ENCODE data around the gene TMEM120B.

Gene TMEM120B

DNA sequence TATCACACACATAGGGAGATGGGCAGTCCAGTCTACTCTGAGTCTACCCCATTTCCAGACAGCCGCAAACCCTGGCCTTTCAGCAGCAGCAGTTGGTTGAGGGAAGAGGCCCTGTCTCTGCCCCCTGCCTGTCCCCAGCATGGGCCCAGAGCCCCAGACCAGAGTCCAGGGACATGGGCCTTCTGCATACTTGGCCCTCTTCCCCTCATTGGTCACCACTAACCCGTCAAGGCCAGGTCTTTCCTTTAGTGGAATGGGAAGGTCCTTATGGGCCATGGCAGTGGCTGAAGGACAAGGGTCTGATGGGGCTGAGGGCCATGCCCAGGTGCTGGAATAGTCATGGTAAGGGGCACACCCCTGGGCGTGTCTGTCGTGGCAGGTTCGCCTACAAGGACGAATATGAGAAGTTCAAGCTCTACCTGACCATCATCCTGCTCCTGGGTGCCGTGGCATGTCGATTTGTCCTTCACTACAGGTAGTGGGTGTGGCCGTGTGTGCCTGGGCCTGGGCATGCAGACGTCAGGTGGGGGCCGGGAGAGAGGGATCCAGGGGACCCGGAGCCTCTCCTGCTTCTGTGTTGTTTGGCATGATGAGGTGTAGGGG lies 39.3 kb downstream of the TMEM120B start:
- Histone ChIP-seq H3K4me3 (ENCODE audit: low read depth in 1 of 2, low read length in 2 of 2) (no peak overlapping the region), H3K9me3 (ENCODE audit: insufficient read depth, low read length, severe bottlenecking) (no peaks in the 10 kb centered on the region), H3K27me3 (ENCODE audit: insufficient read depth, low read length, poor library complexity) (no peaks in the 10 kb centered on the region), H3K79me2 (ENCODE audit: insufficient read depth, low read length) (no peaks in the 10 kb centered on the region), H3K27ac (ENCODE audit: low read length) (no peak overlapping the region), H3K36me3 (ENCODE audit: insufficient read depth, low read length) (peaks cover 9% of the 10 kb centered on the region), H2AFZ (ENCODE audit: low read depth, low read length) (no peak overlapping the region), H3K4me1 (ENCODE audit: insufficient read depth, low read length) (peaks cover 8% of the 10 kb centered on the region), H3K9ac (ENCODE audit: low read depth, low read length) (no peak overlapping the region), H3K4me2 (ENCODE audit: insufficient read depth, low read length) (no peak overlapping the region), H4K20me1 (ENCODE audit: insufficient read depth, low read length) (no peaks in the 10 kb centered on the region)
- TF ChIP-seq EZH2 (IDR thresholded peaks at IDR 0.05; ENCODE audit: borderline replicate concordance, low read depth, low read length, severe bottlenecking) = no peak
- TF ChIP-seq, protein P1, sequence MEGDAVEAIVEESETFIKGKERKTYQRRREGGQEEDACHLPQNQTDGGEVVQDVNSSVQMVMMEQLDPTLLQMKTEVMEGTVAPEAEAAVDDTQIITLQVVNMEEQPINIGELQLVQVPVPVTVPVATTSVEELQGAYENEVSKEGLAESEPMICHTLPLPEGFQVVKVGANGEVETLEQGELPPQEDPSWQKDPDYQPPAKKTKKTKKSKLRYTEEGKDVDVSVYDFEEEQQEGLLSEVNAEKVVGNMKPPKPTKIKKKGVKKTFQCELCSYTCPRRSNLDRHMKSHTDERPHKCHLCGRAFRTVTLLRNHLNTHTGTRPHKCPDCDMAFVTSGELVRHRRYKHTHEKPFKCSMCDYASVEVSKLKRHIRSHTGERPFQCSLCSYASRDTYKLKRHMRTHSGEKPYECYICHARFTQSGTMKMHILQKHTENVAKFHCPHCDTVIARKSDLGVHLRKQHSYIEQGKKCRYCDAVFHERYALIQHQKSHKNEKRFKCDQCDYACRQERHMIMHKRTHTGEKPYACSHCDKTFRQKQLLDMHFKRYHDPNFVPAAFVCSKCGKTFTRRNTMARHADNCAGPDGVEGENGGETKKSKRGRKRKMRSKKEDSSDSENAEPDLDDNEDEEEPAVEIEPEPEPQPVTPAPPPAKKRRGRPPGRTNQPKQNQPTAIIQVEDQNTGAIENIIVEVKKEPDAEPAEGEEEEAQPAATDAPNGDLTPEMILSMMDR (IDR thresholded peaks at IDR 0.05; ENCODE audit: borderline replicate concordance, extremely low read depth, low read length, poor library complexity, severe bottlenecking) = no peak
- DNase-seq (no peak), ATAC-seq (ENCODE audit: insufficient read depth, low read depth) (no peak)

DNA sequence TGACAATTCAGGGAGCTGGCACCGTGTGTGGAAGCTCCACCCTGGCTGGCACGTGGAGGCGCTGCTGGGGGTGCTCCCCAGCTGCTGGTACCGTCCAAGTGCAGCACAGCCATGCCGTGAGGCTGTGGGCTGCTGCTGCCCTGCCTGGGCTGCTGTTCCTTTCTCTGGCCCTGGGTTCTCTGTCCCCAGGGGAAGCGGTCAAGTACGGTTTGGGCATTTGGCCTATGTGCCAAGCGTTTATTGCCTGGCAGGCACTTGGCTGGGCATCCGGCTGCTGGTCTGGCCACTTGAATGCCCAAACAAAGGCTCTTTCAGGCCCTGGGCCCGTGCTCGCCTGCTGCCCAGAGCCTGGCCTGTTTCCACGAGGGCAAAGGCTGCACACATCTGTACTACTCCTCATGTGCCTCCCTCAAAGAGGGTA lies 41.3 kb downstream of the TMEM120B start:
- ATAC-seq (ENCODE audit: insufficient read depth, low read depth) (no peak), DNase-seq (no peak)
- TF ChIP-seq, protein P1 (IDR thresholded peaks at IDR 0.05; ENCODE audit: borderline replicate concordance, extremely low read depth, low read length, poor library complexity, severe bottlenecking) = no peak
- TF ChIP-seq EZH2 (IDR thresholded peaks at IDR 0.05; ENCODE audit: borderline replicate concordance, low read depth, low read length, severe bottlenecking) = no peak
- peaks cover 9% of the 10 kb centered on the region for H3K4me1 ChIP-seq (ENCODE audit: insufficient read depth, low read length)
- H2AFZ ChIP-seq (ENCODE audit: low read depth, low read length) = no peak overlapping the region
- no peak overlapping the region for H3K4me3 ChIP-seq (ENCODE audit: low read depth in 1 of 2, low read length in 2 of 2)
- H4K20me1 ChIP-seq (ENCODE audit: insufficient read depth, low read length) = no peaks in the 10 kb centered on the region
- no peak overlapping the region for H3K9ac ChIP-seq (ENCODE audit: low read depth, low read length)
- no peaks in the 10 kb centered on the region for H3K27me3 ChIP-seq (ENCODE audit: insufficient read depth, low read length, poor library complexity)
- peaks cover 9% of the 10 kb centered on the region for H3K36me3 ChIP-seq (ENCODE audit: insufficient read depth, low read length)
- H3K4me2 ChIP-seq (ENCODE audit: insufficient read depth, low read length) = no peak overlapping the region
- H3K27ac ChIP-seq (ENCODE audit: low read length) = no peak overlapping the region
- H3K79me2 ChIP-seq (ENCODE audit: insufficient read depth, low read length) = no peaks in the 10 kb centered on the region
- no peaks in the 10 kb centered on the region for H3K9me3 ChIP-seq (ENCODE audit: insufficient read depth, low read length, severe bottlenecking)

DNA sequence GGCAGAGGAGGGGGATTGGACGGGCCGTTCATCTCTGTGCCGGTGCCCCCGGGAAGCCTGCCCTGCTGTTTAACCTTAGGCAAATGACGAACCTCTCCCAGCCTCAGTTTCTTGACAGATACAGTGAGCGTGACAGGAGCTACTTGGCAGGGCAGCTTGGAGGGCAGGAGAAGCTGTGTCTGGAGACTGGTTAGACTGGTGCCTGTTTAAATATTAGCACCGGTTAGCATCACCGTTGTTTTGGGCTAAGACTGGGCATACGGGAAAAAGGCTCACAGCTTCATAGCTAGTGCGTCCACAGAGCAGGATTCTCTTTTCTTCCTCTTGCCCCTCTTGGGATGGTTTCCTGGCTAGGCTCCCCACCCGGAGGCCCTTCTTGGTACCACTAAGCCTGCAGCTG lies 42.3 kb downstream of the TMEM120B start:
- no peaks in the 10 kb centered on the region for H3K79me2 ChIP-seq (ENCODE audit: insufficient read depth, low read length)
- peaks cover 9% of the 10 kb centered on the region for H3K4me1 ChIP-seq (ENCODE audit: insufficient read depth, low read length)
- no peak for ATAC-seq (ENCODE audit: insufficient read depth, low read depth)
- no peaks in the 10 kb centered on the region for H3K9me3 ChIP-seq (ENCODE audit: insufficient read depth, low read length, severe bottlenecking)
- H3K36me3 ChIP-seq (ENCODE audit: insufficient read depth, low read length) = peaks cover 9% of the 10 kb centered on the region
- no peak overlapping the region for H2AFZ ChIP-seq (ENCODE audit: low read depth, low read length)
- H3K27ac ChIP-seq (ENCODE audit: low read length) = no peak overlapping the region
- H3K4me2 ChIP-seq (ENCODE audit: insufficient read depth, low read length) = no peak overlapping the region
- no peaks in the 10 kb centered on the region for H3K27me3 ChIP-seq (ENCODE audit: insufficient read depth, low read length, poor library complexity)
- no peak for DNase-seq
- H4K20me1 ChIP-seq (ENCODE audit: insufficient read depth, low read length) = no peaks in the 10 kb centered on the region
- TF ChIP-seq, protein P1 (IDR thresholded peaks at IDR 0.05; ENCODE audit: borderline replicate concordance, extremely low read depth, low read length, poor library complexity, severe bottlenecking) = no peak
- no peak for TF ChIP-seq EZH2 (IDR thresholded peaks at IDR 0.05; ENCODE audit: borderline replicate concordance, low read depth, low read length, severe bottlenecking)
- H3K4me3 ChIP-seq (ENCODE audit: low read depth in 1 of 2, low read length in 2 of 2) = no peak overlapping the region
- H3K9ac ChIP-seq (ENCODE audit: low read depth, low read length) = no peak overlapping the region

Data from DND-41 (cell line).